Limb (tissue), 2 donors: Measurements from ENCODE around the gene RPUSD1.
"Not testable (repeated sequence)": the region's sequence is repeated elsewhere in the genome, so short reads cannot be mapped to it uniquely, and the experiment has no call there.

ENCODE experiments used
- DNase-seq, 2 donors: peaks; one replicate each; pipeline ENCODE4 v3.0.0-alpha.2; 2016; ENCODE audit errors: extremely low spot score in 2 of 2

Gene RPUSD1

DNA sequence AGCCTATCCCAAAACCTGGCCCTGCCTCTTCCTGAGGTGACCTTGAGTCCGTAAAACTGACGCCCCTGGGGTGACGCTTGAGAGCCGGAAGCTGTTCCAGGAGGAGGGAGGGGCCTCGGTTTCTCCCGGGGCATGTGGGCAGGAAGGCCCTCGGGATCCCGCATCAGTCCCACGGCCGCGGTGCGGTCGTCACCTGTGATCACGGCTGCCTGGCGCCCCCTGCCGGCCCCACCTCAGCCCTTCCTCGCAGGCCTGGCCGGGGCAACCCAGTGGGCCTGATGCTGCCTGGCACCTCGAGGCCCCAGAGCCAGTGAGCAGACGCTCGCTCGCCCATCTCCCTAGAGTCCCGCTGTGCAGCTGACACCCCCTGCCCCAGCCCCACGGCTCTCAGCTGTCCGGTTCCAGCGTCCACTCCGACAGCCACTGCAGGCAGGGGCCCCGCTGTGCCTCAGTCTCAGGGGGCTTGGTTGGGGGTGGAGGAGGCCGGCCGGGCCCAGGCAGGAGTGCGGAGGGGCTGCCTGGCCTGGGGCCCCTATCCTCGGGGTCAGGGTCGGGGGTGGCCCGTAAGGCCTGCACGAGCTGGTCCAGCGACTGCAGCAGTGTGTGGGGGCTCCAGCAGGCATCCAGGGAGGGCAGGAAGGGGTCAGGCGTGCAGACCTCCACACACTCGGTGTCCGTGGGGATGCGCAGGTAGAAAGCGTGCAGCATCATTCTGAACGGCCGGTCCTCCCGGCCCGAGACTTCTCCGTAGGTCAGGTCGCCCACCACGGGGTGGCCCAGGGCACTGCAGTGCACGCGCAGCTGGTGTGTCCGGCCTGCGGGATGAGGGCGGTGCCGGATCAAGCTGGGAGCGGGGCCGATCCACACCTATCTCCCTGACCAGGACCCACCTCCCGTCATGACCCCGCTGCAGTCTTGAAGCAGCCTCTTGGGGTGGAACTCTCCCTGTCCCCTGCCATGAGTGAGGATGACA lies 2.3 kb downstream of the RPUSD1 start:
- DNase-seq: peak in 1 of 2 donors; percentile 79

DNA sequence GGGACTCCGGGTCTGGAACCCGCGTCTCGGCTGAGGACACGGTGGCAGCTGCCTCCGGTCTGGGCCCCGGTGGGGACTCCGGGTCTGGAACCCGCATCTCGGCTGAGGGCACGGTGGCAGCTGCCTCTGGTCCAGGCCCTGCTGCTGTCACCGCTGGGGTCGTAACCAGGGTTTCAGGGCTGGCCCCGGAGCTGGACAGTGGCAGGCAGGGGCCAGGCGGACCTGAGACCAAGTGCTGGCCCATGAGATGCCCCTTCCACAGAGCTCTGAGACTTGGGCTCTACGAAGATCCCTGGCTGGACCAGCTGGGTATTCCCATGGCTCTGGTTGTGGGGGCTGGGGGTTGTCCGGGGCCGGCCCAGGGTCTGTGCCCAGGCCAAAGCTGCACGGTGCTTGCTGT lies 3.8 kb downstream of the RPUSD1 start:
- DNase-seq: no peak

DNA sequence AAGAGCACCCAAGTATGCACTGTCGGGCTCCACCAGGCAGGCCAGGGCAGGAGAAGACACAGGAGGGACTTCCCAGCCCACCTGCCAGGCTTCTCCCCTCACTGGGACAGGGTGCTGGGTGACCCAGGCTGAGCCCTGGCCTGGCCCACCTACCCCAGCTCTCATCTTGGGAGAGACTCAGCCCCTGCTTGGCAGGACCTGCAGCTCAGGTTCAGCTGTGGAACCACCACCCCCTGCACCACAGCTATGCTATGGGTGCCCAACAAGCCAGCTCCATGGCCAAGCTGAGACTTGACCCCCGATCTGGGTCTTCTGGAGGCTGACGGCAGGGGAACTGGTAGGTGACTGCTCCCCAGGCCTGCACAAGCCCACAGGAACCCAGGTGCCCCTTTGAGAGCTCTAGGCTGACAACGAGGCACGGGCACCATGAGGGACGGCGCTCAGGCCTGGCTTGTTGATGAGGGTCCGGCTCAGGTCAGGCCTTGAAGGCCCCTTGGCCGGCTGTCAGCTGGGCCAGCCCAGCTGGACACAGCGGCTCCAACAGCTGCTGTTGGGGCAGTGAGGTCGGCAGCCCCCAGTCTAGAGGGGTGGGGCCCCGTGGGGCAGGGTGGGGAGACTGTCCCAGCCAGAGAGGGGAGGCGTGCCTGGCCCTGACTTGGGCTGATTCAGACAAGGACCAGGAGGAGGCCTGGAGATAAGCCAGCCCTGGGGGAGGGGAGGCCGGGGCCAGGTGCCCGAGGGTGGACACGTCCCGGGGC lies 4.6 kb downstream of the RPUSD1 start:
- no peak for DNase-seq

GRCh38 chr16:782766-783403 lies 5.3 kb downstream of the RPUSD1 start:
- no peak for DNase-seq

- DNase-seq: no peak
These were observed 5.9 kb downstream of the RPUSD1 start for GRCh38 chr16:782258-782657.

GRCh38 chr16:781346-782010 lies 6.7 kb downstream of the RPUSD1 start:
- DNase-seq: no peak

GRCh38 chr16:780296-780695 lies 7.9 kb downstream of the RPUSD1 start:
- DNase-seq: no peak

GRCh38 chr16:779561-779960 lies 8.6 kb downstream of the RPUSD1 start:
- DNase-seq: no peak

- no peak for DNase-seq
These were observed 9.2 kb downstream of the RPUSD1 start for GRCh38 chr16:778909-779527.

GRCh38 chr16:778447-778846 lies 9.7 kb downstream of the RPUSD1 start:
- DNase-seq: no peak

- DNase-seq: no peak
These were observed 10.4 kb downstream of the RPUSD1 start for GRCh38 chr16:777826-778225.

GRCh38 chr16:776824-777223 lies 11.4 kb downstream of the RPUSD1 start:
- no peak for DNase-seq

- DNase-seq: not testable (repeated sequence)
These were observed 11.9 kb downstream of the RPUSD1 start for GRCh38 chr16:776298-776697.

- DNase-seq: no peak
These were observed 12.9 kb downstream of the RPUSD1 start for GRCh38 chr16:775236-775796.

DNA sequence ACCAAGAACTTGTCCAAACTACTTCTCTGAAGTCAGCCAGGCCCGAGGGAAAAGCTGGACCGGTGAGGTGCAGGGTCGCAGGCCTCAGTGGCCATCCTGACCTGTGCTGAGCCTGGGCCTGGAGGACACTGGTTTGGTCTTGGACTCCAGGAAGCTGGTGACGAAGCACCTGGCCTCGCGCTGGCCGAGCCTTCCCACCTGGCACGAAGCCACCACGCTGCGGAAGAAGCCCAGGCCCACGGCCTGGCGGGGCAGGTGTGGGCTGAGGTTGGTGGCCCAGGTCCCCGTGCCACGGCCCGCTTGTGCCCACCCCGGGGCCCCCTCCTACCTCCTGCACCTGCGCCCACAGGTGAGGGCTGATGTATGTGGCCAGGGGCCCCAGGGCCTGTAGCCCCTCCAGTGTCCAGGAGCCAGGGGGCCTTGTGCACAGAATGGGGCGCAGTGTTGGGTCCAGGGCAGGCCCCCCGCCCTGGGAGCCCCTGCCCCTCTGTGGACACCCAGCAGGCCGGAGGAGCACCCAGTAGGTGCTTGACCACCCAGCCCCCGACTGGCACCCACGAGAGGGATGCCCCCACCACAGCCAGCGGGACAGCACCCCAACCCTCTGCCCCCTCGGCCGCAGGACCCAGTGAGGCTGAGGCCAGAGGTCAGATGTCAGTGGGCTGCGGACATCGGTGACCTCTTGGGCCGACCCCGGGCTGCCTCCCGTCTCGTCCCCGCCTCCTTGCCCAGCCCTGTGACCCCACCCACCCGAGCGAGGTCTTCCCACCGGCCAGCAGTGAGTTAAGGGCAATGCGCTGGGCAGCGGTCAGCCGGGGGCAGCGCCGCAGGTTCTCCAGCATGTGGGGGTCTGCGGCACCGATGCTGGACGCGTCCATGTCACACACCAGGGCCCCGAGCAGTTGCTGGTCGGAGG lies 13.8 kb downstream of the RPUSD1 start:
- no peak for DNase-seq

DNA sequence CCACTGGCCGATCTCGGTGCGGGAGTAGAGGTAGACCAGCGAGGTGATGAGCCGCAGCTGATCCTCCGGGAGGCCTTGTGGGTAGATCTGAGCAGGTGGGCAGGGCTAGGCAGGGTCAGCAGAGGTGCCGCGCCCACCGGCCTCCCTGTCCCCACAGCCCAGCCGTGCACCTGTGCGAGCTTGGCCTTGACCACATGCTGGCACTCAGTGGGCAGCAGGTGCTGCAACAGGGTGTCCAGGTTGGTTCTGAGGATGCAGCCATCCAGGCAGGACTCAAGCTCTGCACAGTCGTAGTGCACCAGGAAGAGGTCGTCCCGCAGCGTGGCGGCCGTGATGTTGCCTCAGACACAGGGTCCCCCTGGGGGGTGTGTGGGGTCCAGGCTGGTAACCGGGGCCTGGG lies 15.2 kb downstream of the RPUSD1 start:
- no peak for DNase-seq

GRCh38 chr16:770411-770810 lies 17.8 kb downstream of the RPUSD1 start:
- DNase-seq: no peak

GRCh38 chr16:769934-770333 lies 18.2 kb downstream of the RPUSD1 start:
- no peak for DNase-seq

- no peak for DNase-seq
These were observed 18.9 kb downstream of the RPUSD1 start for GRCh38 chr16:769184-769784.
